ENCODE measurements around the gene MAEL.

MAEL gene

GRCh38 chr1:166950156-166950555, 38.9 kb upstream of the MAEL start:
- peak overlapping the region; percentile 26 for H3K27ac Mint-ChIP-seq
- peak overlapping the region; percentile 11 for H3K4me3 Mint-ChIP-seq
- no peaks in the 10 kb centered on the region for H3K9me3 Mint-ChIP-seq
- peak; percentile 25 for DNase-seq
- H3K4me1 Mint-ChIP-seq: peaks cover 69% of the 10 kb centered on the region
- H3K27me3 Mint-ChIP-seq (ENCODE audit: low read depth, poor library complexity): peaks cover 4% of the 10 kb centered on the region
- no peak for TF ChIP-seq CTCF (IDR thresholded peaks at IDR 0.05)
- H3K36me3 Mint-ChIP-seq (ENCODE audit: low read depth): no peaks in the 10 kb centered on the region

GRCh38 chr1:166951050-166951449, 38.0 kb upstream of the MAEL start:
- no peak overlapping the region for H3K4me3 Mint-ChIP-seq
- peaks cover 4% of the 10 kb centered on the region for H3K27me3 Mint-ChIP-seq (ENCODE audit: low read depth, poor library complexity)
- no peaks in the 10 kb centered on the region for H3K36me3 Mint-ChIP-seq (ENCODE audit: low read depth)

GRCh38 chr1:166952002-166952746, 36.9 kb upstream of the MAEL start:
- H3K27ac Mint-ChIP-seq: no peak overlapping the region
- DNase-seq: no peak
- no peak for TF ChIP-seq CTCF (IDR thresholded peaks at IDR 0.05)
- H3K4me1 Mint-ChIP-seq: peaks cover 73% of the 10 kb centered on the region
- peaks cover 4% of the 10 kb centered on the region for H3K27me3 Mint-ChIP-seq (ENCODE audit: low read depth, poor library complexity)
- H3K36me3 Mint-ChIP-seq (ENCODE audit: low read depth): no peaks in the 10 kb centered on the region
- H3K9me3 Mint-ChIP-seq: no peaks in the 10 kb centered on the region
- no peak overlapping the region for H3K4me3 Mint-ChIP-seq

More at GRCh38 chr1:166951050-166951449, 38.0 kb upstream of the MAEL start:
- TF ChIP-seq CTCF (IDR thresholded peaks at IDR 0.05): no peak
- Mint-ChIP-seq H3K27ac (no peak overlapping the region), H3K4me1 (peaks cover 69% of the 10 kb centered on the region), H3K9me3 (no peaks in the 10 kb centered on the region)
- no peak for DNase-seq

- no peak for TF ChIP-seq CTCF (IDR thresholded peaks at IDR 0.05)
- Mint-ChIP-seq H3K36me3 (ENCODE audit: low read depth) (no peaks in the 10 kb centered on the region), H3K27ac (peak overlapping the region; percentile 23), H3K4me3 (no peak overlapping the region), H3K4me1 (peaks cover 62% of the 10 kb centered on the region), H3K9me3 (no peaks in the 10 kb centered on the region), H3K27me3 (ENCODE audit: low read depth, poor library complexity) (peaks cover 4% of the 10 kb centered on the region)
- DNase-seq: no peak
Observed at GRCh38 chr1:166953491-166953890, 35.6 kb upstream of the MAEL start.

GRCh38 chr1:166956057-166956850, 32.8 kb upstream of the MAEL start:
- Mint-ChIP-seq H3K36me3 (ENCODE audit: low read depth) (no peaks in the 10 kb centered on the region), H3K4me3 (no peak overlapping the region), H3K9me3 (no peaks in the 10 kb centered on the region), H3K27ac (no peak overlapping the region), H3K27me3 (ENCODE audit: low read depth, poor library complexity) (peaks cover under 1% of the 10 kb centered on the region), H3K4me1 (peaks cover 45% of the 10 kb centered on the region)
- TF ChIP-seq CTCF (IDR thresholded peaks at IDR 0.05): no peak
- no peak for DNase-seq
